DMS 273 (cell line): ENCODE measurements around the gene UGT2B7.

Experiments used
- DNase-seq: peaks from one replicate; lab custom pipeline; 2025; ENCODE audit not compliant: unreplicated experiment; lab: John Stamatoyannopoulos, UW

Gene UGT2B7

DNA sequence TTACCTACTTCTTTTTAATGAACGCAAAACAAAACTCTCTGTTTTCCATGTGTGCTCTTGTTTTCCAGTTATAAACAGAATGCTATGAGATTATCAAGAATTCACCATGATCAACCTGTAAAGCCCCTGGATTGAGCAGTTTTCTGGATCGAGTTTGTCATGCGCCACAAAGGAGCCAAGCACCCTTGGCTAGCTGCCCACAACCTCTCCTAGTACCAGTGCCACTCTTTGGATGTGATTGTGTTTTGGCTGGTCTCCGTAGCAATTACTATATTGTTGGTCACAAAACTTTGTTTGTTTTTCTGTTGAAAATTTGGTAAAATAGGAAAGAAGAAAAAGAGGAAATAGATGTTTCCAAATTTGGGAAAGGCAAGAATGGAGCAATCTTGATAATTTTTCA lies 51.1 kb downstream of the UGT2B7 start:
- no peak for DNase-seq

DNA sequence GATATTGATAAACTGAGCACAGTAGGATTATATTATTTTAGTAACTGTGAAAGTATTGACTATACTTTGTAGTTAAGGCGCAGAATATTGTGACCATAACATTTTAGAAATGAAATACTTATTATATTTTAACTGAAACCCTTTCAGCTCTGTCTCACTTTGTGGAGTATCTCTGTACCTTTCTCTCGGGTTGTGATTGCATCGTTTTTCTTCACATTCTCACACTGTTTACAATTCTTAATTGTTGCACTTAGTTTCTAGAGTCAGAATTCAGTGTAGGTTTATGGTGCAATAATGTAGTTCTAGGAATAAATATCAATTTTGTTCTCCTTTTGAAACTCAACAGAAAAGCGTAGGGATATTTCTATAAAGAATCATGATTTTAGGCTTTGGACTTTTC lies 57.7 kb downstream of the UGT2B7 start:
- DNase-seq = no peak

DNA sequence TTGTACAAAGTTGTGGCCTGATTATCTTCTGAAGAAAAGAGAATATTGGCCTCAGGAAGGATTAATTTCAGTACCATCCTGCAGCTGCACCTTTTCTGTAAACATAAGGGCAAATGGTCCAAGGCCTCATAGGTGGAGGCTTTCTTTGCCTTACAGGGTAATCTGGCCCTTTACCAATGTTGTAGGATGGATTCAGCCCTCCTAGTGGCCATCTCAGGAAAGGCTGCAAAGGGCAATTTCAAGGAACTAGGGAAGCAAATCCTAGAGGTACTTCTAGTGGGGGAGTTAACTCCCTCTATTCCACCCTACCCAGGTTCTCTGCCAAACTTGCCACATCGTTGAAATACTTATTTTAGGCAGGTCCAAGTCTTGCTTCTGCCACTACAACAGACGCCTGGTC lies 60.6 kb downstream of the UGT2B7 start:
- DNase-seq = peak; percentile 14
